GM18909 (cell line): ENCODE results near the gene CREB3L1.

Source experiments
- ATAC-seq: cut with Tn5 transposase; IDR thresholded peaks from one replicate; pipeline ENCODE4 v1.9.1; 2021; ENCODE audit warnings: mild to moderate bottlenecking; ENCODE audit not compliant: unreplicated experiment, poor library complexity

CREB3L1 gene

DNA sequence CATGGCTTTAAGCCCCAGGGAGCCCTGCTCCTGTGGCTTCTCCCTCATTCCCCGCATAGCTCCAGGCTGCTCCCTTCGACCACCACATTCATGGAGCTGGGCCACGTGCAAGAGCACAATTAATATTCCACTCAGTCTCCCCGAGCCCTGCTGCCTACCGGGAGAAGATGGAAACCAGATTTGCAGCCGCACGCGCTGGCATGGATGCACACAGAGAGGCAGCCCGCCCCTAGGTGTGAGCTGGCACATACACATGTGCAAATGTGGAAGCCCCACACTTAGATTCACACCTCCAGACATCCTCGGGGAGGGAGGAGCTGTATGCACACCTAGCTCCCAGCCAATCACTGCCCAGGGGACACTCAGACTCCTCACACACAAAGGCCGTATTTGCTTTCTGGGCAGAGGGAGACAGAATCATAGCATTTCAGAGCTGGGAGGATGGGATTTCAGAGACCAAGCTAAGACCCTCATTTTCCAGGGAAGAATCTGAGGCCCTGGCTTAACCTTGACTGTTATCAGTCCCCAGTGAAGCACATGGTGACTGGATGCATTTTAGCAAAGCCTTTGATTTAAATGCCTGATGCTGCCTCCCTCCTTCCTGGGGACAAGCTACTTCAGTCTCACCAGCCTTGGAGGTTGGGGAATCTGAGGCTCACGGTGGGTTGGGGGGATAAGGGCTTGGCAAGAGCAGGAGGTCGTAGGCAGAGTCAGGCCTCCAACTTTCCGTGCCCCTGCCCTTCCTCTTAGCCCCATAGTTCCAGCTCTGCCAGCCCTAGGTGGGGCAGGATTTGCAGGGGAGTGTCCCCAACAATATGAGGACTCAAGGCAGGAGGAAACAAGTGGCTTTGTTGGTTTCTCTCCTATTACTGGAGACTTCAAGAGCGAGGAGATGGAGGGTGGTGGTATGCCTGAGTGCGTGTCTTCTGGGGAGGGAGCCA is 5.3 kb upstream of the CREB3L1 start:
- no peak for ATAC-seq

DNA sequence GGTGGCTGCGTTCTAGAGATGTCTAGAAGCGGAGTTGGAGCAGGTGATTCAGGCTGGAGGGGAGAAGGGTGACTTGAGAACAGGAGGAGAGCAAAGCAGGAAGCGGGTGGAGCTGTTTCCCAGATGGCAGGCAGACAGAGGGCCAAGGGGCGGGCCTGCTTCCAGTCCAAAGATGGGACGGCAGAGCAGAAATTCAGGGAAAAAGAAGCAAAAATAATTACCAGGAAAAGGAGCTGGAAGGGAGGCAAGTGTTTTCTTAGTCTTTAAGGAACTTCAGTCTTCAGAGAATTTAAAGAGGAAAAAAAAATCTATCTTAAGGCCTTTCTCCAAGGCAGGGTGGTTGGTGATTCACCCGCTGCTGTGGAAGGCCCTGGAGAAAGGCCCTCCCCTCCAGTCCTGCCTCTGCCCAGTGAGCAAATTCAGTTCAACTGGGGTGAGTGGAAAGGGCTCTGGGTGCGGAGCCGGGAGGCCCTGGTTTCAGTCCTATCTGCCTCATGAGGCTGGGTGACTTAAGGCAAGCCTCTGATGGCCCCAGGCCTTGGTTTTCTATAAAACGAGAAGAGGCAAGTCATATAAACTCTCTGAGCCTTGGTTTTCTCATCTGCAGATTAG is 4.5 kb upstream of the CREB3L1 start:
- no peak for ATAC-seq

DNA sequence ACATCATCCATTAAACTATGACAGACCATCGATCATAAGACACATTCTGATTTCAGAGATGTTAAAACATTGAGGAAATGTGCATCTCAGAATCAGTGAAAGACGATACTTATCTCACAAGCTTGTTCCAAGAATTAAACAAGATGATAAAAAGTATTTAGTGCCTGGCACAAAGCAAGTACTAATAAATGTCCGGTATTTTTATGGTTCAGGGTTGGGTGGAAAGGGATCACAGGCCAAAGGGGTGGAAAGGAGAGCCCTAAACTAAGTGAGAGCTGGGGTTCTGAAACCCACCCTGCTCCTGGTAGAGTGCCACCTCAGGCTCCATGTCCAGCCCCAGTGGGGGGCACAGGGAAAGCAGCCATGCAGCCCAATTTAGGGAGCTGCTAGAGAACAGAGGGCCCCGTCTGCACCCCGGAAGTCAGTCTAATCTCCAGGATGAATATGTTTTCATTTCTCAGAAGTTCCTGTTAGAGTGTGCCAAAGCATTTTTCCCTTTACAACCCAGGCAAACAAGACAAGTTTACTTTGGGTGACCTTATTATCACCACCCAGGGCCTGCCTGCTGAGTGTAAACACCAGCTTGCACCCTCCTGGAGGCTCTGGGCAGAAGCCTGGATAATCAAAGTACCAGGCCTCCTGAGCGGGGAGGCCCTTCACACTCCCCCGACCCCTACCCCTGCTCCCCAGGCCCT is 3.8 kb upstream of the CREB3L1 start:
- ATAC-seq, result no peak

DNA sequence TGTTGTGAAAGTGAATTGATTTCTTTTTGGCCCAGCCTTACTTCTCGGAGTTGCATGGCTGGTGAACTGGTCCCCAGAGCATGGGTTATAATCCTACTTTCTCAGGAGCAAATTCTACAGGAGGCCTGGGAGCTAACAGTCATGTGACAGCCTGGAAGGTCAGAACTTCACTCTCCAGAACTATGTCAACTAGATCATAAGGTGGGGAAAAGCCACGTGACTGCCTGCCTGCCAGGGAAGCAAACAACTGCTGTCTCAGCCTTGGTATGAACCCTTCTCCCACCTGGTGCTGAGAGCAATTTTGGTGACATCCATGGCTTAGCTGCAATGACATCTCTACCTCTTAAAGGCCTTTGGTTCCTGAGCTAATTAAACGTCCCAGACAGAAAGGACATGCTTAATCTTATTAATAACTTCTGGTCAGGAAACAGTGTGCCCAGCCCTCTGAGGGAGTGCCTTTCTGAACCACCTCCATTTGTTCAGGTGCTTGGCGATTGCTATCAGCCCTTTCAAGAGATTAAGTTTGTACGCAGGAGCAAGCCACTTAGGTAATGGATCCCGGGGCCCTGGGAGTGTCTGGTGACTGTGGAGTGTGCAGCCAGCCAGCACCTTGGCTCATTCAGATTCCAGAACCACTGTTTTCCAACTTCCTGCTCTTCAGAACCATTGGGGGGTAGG is 1.4 kb upstream of the CREB3L1 start:
- no peak for ATAC-seq

DNA sequence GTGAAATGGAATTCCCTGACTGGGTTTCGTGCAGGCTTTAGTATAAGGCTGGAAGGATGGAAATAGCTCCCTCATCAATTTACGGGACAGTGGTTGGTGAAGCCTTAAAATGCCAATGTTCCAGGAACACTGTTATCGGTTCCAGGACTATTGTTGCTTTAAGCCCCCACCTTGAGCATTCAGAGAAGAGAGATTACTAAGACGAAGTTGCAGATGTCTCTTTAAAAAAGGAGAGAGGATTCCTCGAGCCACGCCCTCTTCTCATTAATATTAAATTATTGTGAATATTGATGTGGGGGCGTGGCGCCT is 195 bp upstream of the CREB3L1 start:
- ATAC-seq, result no peak

DNA sequence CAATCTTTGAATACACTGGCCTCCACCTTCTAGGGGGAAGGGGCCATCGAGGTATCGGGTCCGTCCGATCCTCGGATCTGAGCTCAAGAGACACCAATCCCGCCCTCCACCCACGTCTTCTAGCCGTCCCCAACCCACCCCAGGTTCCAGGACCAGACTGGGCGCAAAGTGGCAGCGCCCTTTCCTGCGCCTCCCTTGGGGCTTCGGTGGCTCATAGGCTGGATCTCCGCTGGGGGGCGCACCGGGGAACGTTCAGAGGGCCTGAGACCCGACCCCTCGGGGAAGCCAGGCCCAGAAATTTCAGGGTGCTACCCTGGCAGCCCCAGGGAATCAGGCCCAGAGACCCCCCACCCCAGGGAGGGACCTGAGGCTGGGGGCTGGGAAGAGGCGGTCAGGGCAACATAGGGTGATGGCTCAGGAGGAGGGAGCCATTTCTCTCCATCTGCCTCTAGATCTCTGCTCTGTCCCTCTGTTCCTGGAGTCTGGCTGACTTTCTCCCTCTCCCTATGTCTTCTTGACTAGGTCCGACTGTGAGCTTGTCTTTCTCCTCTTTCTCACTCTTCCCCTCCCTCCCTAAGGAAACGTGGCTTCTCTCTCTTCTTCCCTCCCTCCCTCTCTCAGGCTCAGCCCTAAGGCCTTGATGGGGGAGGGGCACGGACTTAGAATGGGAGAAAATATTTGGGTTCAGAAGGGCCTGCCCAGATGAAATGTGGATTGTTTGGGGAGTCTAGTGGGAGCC is 1.1 kb downstream of the CREB3L1 start:
- no peak for ATAC-seq

DNA sequence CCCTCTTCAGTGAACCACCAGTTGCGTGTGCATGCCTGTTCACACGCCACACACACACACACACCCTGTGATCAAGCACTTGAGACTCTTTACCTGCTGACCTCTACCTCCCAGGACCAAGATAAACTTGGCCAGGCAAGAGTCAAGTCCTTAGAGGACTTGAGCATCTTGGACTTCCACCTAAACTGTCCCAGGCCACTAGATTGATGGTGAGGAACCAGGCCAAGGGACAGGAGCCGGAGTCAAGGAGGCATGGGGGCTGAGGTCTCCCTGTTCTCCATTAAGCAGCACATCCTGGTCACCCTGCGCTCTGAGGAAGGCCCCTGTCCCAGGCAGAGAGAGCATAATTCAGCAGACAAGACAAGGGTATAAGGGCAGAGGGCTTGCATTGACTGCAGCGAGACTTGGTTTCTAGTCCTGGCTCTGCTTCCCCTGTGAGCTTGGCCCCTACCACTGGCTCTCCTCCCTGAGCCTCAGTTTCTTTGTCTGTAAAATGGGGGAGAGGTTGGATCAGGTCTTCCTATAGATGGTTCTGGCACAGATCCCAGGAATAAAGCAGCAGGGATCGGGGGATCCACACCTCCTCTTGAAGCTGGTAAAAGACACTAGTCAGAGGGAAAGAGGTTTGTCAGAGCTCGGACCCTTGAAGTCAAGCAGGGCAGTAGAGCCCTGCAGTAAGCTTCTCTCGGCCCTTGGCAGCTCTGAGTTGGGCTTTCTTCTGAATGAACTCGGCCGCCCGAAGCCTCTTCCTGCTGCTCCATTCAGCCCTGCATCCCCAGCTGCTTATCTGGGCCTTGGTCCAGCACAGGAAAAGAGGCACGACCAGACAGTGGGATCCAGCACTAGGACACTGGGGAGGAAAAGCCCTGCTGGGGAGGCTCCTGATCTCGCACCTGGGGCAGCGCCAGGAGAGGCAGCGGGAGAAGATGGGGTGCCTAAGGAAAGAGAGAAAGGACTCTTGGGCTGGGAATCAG is 2.0 kb downstream of the CREB3L1 start:
- ATAC-seq, result no peak

DNA sequence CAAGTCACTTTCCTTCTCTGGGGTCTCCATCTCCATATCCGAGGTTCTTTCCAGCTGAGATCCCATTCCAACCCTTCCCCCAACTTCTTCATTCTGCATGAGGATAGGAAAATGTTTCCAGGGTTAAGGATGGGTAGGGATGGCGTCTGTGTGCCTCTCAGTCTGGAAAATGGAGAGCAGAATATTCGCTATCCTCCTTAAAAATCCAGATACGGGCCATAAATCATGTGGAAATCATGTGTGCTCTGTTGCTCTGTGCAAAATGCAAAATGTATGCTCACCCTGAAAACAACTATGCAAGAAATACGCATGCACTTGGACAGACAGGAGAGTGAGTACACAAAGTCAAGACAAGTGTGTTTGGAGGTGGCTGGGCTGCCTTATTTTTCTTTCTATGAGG is 3.2 kb downstream of the CREB3L1 start:
- ATAC-seq, result no peak

DNA sequence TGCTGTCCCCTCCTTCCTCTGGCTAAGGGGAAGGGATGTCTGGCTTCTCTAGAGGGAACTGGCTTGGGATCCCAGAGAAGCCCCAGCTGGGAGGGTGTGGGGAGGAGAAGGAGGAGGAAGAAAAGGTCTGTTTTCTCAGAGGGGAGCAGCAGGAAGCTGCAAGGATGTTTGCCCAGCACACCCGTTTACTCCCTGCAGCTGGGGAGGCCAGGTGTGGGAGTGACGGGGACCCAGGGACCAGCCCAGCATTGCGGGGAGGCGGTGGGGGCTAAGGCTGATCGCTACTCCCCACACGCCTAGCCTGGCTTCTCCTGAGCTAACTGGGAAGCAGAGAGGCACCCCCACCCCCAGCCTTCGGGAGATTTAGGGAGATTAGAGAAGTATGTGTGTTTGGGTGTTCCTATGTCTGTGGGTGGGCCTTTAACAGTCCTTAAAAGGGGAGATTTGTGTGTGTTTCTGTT is 3.9 kb downstream of the CREB3L1 start:
- no peak for ATAC-seq

DNA sequence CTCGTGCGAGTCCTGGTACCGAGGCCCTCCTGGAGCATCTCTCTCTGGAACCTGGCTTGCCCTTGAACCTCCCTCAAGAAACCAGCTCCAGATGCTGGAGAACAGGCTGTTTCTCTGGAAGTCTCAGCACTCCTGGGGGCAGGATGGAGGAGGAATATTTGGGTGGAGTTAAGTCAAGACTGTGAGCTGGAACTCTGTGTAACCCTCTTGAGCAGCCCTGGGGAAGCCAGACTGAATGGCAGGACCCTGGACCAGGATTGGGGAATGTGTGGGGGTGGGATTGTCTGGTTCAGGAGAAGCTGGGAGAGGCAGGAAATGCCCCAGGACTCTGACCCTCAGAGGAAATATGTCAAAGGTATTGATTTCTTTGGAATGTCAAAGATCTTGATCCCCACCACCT is 7.7 kb downstream of the CREB3L1 start:
- no peak for ATAC-seq

DNA sequence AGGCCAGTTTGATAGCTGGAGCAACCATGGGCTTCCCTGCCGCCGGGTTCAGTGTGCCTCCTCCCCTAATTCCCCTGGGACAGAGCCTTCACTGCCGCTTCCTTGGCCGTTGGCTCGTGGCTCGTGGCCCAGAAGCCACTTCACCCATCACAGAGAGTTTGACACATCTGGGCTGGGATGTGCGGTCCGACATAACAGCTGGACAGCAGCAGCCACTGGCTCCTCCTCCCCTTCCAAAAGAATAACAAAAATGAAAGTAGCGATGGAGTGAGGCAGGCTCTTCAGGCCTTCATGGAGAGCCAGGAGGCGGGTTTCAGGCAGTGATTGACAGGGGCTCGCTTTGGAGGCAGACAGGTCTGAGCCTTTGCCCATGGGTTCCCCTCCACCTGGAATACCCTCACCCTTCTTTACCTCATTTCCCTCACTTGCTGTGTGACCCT is 8.2 kb downstream of the CREB3L1 start:
- ATAC-seq, result no peak

DNA sequence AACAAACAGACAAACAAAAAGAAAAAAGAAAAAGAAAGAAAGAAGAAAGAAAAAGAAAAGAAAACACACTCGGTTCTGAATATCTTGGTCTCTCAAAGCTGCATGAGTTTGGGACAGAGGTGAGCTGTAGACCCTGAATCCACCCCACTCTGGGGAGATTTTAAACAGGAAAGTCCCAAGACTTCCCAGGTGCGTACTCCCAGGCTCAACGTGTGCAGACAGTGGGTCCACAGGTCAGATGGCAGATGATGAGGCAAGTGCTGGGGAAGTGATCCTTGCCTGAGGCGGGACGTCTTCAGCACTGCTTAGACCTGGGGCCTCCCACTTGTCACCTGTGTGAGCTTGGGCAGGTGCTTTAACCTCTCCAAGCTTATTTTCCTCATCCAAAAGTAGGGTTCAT is 9.3 kb downstream of the CREB3L1 start:
- ATAC-seq, result no peak

DNA sequence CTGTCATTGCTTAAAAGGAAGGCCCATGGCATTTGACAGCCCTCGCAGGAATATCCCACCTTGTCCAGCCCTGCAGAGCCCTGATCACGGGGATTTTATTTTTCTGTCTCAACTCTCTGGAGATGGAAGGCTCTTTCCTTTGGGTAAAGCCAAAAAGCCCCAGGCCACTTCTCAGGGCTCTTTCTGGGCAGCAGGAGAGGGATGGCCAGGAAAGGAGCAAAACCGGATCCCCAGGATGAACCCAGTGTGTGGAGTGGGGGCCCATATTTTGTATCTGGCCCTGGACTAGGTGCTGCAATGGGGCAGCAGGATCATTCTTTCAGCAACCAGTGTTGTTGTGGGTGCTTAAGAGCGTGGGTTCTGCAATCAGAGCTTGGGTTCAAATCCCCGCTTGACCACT is 11.0 kb downstream of the CREB3L1 start:
- ATAC-seq, result no peak

DNA sequence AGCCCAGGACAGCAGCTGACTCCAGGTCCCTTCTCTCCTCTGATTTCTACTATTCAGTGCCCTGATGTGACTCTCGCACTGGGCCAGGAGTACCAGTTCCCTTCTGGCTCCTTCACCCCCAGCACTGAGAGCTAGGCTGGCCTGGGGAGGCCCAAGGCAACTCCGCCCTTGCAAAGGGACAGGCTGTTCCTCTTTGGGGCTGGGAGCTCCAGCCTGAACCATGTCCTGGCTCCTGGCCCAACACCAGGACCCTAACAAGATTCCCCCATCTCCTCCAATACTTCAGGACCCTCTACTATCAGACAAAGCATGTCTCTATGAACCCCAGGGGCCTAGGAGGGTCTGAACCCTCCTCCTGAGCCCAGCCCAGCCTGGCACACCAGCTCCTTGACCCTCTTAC is 12.5 kb downstream of the CREB3L1 start:
- ATAC-seq, result no peak

DNA sequence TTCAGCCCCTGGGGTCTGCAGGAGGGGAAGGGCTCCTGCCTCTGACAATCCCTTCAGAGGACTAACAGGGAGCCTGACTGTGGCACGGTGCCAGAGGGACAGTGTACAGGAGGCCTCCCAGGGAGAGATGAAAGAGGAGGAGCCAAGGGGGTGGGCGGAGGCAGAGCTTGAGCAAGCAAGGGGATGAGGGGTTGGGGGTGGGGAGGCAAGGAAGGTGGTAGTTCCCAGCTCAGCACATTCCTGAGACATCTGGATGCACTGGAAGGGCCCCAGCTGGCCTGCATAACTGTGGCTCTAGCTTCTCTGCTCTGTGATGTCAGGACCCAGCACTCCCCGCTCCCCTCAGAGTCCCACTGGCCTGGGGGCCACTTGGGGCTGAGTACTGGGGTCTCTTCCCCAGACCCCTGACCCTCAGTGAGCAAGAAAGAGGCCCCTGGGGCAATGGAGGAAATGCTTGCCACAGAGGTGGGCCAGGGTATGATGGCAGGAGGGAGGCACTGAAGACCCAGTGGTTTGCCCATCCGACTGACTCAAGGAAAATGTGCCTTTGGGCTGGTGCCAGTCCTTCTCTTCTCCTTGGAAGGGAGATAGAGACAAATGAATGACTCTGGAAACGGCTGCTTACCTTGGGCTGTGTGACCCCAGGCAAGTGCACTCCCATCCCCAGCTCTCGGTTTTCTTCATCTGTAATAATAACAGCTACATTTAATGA is 13.3 kb downstream of the CREB3L1 start:
- ATAC-seq, result no peak

DNA sequence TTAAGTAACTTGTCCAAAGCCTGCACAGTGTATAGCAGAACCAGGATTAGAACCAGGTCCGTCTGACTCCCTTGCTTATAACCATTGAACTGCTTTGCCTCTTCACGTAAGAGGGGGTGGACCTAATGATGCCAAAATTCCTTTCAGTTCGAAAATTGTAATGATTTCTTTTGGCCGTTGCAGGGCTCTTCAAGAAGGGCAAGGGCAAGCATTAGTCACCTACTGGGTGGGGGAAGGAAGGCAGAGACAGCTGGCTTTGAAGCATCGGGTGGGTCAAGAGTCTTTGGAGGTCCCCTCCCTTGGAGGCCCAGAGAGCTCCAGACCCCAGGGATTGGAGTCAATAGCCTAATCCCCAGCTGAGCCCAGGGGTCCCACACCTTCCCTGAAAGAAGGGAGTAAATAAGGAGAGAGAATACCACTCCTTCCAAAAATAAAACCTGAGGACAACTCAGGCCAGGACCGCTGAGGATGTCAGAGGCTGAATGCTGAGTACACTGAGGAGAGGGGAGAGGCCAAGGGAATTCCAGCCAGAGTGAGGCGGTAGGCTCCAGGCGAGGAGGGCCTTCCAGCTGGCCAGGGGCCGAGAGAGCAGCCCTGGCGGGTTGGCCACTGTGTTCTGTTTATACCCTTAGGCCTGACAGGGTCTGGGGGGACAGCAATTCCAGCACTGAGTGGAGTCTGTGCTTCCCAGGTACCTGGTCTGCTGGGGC is 14.1 kb downstream of the CREB3L1 start:
- no peak for ATAC-seq

DNA sequence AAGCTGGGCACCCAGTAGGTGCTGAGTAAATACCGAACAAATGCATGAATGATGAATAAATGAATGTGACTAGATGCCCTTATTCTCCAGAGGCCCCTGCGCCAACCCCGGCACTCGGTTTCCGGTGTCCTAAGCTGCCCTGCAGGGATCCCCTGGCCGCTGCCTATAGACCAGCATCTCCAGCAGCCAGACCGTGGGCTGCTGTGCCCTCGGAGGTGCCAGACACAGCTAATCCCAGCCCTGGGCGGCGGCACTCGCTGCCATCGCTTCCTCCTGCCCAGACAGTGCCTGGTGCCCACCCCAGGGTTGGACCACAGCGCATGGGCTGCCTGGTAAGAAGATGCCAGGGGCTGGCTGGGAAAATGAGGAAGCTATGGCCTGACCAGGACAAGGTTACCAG is 15.6 kb downstream of the CREB3L1 start:
- no peak for ATAC-seq

DNA sequence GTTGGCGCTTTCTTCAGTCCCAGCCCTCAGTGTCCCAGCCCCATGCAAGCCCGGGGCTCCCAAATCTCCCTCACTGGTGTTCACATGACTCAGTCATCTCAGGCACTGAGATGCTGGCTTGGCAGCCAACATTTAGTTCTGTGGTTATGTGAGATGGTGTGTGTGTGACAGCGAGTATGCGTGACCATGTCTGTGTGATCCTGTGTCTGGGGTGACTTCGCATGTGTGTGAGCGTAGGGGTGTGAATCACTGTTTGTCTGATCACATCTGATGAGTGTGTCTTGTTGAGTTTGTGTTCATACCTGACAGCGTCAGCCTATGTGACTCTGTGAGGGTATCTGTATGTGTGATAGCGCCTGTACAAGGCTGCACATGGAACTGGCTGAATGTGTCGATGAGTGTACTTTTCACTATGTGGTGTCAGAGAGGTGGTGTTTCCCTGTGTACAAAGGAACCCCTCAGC is 16.2 kb downstream of the CREB3L1 start:
- ATAC-seq, result no peak
